Fibroblast of lung (primary cell): ENCODE results near the gene NME7.

Source experiments
- CTCF ChIP-seq, 2 donors: IDR thresholded peaks in 1 of 2; conservative IDR thresholded peaks in 1 of 2; 1 replicate in 1 of 2; 2 replicates in 1 of 2; pipeline ENCODE4 v1.5.1; 2011 to 2012; ENCODE audit warnings: low read length in 2 of 2, control low read depth in 1 of 2, inconsistent platforms in 1 of 2, low read depth in 1 of 2, mild to moderate bottlenecking in 1 of 2
- EZH2 ChIP-seq: IDR thresholded peaks from 2 replicates; pipeline ENCODE4 v1.5.1; 2012; ENCODE audit warnings: low read length, control low read depth, mild to moderate bottlenecking; ENCODE audit errors: missing control alignments

GRCh38 chr1:169322138-169322537 lies 45.5 kb downstream of the NME7 start:
- TF ChIP-seq CTCF (conservative IDR thresholded peaks at IDR 0.05 in 1 of 2, IDR thresholded peaks at IDR 0.05 in 1 of 2; ENCODE audit: low read depth in 1 of 2, low read length in 2 of 2) (no peak), EZH2 (no peak)
